Activated CD4-positive, alpha-beta T cell treated with anti-CD3 and anti-CD28 coated beads, Interleukin-2, Interleukin-6, amounts not matched to agents 100 ng/mL and 50 ng/mL, durations not matched to agents 16 hours and 8 hours (primary cell): ENCODE results near the gene CRYBG3.

ENCODE experiments used
- DNase-seq: peaks from one replicate; pipeline ENCODE4 v3.0.0-alpha.2; 2020

CRYBG3 gene

DNA sequence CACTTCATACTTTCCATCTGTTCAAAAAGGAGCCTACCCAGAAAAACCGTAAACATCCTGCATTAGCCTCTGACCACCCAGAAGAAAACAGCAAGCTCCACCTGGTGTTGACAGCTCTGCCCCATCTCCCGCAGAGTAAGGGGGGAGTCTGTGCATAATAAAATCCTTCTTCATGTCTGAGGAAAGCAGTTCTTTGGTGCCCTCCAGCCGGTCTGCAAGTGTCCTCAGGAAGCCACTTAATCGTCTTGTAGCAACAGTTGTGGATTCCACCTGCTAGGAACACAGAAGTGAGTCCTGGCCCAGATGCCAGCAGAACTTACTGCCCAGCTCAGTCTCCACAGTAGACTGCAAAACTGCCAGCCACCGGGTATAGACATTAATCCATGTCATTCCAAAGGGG is 127.9 kb downstream of the CRYBG3 start:
- DNase-seq: no peak

DNA sequence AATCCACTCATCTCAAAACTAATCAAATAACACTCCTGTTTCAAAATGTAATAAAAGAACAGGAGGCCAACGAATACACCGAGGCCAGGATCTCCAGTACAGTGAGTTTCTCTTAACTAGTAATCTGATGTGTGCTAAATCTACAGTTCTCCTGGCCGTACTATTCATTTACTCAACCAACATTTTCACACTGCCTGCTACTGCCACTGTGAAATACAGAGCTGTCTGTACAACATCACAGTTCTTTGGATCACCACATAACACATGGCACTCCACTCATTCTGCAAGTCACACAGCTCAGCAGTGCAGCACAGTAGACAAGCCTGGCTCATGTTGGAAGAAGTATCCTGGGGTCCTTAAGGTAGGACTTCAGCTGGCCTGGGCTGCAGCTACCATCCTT is 128.5 kb downstream of the CRYBG3 start:
- peak; percentile 31 for DNase-seq

DNA sequence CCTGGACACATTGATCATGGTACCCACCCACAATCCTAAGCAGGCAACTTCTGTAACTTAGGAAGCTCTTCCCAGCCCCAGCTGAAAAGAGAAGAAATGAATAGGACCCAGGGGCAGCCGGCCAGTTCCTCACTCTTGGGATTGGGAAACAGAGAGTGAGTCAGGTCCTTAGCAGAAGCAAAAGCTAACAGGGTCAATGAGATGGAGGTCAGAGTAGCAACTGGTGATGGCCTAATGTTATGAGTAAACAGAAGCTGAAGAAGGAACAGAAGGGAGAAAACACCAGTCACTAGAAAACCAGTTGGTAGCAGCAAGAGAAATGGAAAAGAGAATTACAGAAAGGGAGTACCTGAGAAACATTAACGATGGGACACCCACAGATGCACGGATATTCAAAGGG is 130.5 kb downstream of the CRYBG3 start:
- DNase-seq: no peak

- DNase-seq: no peak
Observed at GRCh38 chr3:97952872-97953271, 131.1 kb downstream of the CRYBG3 start.

- DNase-seq: no peak
Observed at GRCh38 chr3:97954228-97954827, 132.5 kb downstream of the CRYBG3 start.

DNA sequence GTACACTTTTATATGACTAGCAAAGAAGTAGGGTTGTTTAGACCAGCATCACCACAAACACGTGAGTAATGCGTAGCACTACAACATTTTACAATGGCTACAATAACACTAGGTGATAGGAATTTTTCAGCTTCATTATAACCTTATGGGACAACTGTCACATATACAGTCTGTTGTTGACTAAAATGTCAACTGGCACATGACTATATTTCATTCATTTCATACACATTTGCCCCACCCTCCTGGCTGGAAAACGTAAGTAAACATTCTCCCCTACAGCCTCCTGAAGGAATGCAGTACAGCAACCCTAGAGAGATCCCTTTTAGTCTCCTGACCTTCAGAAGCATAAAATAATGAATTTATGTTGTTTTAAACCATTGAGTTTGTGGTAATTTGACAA is 134.2 kb downstream of the CRYBG3 start:
- DNase-seq: no peak

DNA sequence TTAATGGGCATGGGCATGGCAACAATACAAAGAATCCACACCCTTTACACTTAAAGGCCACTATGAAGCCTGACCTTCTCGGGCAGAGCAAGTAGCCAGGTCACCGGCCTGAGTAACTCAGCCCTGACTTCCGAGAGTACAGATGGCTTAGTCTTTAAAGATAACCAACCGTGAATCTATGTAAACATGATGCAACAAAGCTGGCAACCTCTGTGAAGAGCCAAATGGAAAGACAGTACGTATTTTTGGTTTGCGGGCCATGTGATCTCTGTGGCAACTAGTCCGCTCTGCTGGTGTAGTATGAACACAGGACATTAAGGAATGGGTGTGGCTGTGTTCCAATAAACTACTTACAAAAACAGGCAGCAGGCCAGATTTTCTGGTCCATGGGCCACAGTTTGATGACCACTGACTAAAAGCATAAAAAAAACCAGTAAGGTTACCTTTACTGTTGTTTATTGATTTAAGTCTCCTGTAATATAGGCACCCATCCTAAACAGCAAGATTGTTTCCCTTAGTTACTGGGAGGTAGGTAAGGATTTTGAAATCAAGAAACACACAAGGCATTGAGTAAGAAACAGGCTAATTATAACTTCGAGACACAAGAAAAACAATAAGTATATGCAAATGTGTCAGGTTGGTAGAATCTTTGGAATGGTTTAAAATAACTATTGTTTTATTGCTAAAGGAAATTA is 136.0 kb downstream of the CRYBG3 start:
- DNase-seq: no peak

DNA sequence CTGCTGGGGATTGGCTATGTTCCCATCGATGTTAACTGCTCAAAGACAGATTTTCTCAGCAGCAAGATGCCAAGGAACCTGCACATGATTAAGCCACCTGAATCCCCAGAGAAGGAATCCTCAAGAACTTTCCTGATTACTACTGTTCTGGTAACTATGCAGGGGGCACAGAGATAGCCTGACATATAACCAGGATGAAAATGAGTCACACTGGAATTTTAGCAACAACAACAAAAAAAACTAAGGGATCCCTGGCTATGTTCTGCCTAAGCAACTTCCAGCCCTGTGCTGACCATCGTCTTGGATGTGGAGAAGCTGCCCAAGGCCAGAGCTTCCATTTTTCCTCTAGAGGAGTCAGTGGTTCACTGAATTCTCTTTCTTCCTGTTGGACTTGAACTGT is 136.6 kb downstream of the CRYBG3 start:
- no peak for DNase-seq

DNA sequence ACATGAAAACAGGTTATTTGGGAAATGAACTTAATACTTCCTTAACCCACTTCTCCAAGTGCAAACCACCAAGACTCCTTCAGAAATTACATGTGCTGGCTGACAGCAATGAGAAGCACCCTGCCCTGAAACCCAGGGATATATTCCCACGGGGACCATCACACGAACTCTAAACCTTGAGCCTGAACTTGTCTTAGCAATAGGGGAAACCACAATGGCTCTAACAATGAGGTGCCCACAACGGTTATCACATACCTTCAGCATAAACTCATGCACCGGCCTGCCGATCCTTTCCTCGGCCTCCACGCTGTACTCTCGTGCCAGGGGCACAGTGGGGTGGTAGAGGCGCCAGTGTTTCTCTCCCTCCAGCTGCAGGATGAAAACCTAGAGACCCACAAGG is 137.0 kb downstream of the CRYBG3 start:
- DNase-seq: no peak

DNA sequence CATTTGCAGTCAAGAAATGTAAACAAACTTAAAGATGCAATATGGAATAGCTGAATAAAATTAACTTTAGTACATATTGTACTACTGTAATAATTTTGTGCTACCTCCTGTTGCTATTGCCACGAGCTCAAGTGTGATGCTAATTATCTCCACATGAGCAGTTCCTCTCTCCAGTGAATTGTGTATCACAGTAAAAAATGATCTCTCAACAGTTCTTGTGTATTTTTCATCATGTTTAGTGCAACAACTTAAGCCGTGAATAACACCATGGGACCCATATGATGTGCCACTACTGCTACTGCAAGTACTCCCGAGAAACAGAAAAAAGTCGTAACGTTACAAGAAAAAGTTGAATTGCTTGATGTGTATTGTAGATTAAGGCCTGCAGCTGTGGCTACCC is 138.1 kb downstream of the CRYBG3 start:
- no peak for DNase-seq

DNA sequence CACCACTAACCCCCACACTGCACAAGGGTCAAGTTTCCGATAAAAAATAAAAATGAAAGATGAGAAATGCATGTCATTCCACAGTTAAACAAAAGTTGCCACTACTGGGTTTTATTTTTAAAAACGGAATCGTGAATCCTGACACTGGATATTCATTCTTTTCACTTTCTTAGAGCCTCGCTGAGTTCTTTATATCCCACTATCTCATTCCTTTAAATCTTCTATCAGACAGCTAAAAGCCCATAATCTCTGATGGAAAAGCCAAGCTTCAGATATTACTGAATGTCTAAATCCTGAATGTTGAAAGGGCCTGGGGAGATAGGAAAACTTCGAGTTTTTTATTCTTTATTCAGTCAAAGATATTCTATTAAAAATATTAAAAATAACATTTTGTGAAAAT is 138.7 kb downstream of the CRYBG3 start:
- no peak for DNase-seq

DNA sequence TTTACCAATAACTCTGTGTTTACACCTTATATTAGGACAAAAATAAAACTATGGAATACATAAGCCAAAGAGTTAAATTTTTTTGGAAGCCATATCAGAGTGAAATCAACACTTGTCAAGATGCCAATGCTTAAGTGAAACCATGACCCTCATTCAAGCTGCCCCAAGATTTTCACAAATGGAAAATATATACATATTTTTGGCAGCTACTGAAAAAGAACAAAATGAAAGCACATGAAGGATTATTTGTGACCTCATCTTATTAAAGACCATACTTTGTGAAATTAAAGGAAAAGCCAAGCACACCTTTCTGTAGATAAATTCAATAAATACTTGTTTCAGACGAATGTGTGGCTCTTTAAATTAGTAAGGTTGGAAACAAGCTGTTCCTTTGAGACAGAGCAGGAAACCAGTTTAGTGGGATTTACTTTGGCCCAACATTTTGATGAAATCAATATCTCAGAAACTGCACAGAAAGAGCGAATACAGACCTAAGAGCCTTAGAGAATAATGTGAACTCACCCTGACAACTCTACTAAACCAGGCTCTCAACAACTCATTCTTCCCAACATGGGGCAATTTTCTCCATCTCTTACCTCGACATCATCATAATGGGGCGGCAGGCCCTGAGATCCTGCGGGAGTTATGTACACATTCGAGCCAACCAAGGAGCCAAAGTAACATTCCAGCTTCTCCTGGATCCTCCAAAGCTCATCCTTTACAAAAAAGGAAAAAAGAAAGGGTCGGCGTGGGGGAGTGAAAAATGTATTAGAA is 139.4 kb downstream of the CRYBG3 start:
- DNase-seq: no peak

- no peak for DNase-seq
Observed at GRCh38 chr3:97967966-97968365, 146.2 kb downstream of the CRYBG3 start.

- DNase-seq: peak; percentile 49
Observed at GRCh38 chr3:97968376-97968775, 146.6 kb downstream of the CRYBG3 start.

DNA sequence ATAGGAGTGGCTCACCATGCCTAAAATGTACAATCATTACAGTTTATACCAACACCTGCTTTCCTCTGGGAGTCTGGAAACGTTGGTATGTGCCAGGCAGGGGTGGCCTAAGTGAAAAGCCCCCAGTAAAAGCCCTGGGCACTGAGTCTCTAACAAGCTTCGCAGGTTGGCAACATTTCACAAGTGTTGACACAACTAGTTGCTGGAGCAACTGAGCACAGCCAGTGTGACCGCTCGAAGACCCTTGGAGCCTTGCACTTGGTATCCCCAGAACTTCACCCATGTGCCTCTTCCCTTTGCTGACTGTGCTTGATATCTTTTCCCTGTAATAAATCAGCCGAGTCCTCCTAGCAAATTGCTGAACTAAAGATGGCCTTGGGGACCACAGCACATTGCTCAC is 147.7 kb downstream of the CRYBG3 start:
- no peak for DNase-seq

DNA sequence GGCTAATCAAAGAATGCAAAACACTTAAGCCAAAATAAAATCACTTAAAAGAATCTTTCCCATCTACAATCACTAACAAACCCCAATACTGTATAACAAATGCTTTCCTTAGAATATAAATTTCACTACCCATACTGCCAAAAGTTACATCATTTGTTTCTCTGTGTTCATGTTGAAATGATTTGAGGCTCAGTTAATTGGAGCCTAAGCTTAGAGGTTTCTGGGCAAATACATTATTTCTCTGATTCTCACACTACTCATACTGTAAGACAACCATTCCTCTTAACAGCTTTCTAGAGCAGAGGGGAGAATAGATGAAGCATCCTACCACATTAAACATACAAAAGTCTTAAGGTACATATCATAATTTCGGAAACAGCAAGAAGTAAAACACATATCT is 148.3 kb downstream of the CRYBG3 start:
- no peak for DNase-seq

- DNase-seq: no peak
Observed at GRCh38 chr3:97970956-97971620, 149.3 kb downstream of the CRYBG3 start.

DNA sequence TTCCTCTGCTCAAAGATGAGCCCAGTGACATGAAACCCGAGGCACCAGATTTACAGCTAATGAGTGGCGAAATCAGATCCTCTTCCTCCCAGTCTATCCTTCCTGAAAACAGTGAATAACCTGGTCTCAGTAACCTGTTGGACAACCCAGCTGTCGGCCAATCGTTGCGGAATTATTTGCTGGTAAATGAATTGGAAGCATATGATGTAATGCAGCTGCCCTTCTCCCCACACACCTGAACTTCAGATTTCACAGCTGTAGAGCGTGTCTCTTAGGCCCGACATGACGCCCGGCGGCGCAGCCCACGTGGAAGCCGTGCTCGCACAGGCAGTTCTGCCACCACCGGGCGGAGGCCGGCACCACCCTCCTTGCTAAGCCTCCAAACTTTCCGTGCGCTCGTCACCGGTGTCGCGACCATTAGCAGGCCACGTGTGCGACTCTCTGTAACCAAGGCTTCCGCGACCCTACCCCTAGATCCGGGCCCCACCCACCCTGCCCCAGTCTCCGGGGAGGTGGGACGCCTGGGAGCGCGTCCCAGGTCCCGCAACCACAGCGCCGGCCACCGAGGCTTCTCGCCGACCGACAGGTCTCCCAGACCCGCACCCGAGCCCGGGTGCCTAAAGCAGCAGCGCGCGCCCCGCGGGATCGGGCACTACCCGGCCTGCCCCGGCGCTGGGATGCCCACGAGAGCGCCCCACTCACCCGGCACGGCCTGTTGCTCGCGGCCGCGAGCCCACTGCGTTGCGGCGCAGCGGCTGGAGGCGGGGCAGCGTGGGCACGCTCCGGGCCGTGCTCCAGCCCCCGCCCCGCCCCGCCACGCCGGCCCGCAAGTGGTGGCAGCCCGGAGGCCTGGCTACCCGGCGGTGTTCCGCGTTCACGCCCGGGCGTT is 150.1 kb downstream of the CRYBG3 start, which contains the start of gene RIOX2:
Gene RIOX2, minus strand, starts transcription at position 753 of the 889 bp plus-strand sequence. CDS start 4,838 bp downstream, outside the sequence.
- peak; percentile 87 for DNase-seq

GRCh38 chr3:97972976-97973375 is 151.2 kb downstream of the CRYBG3 start:
- DNase-seq: no peak

- no peak for DNase-seq
Observed at GRCh38 chr3:97974996-97975395, 153.2 kb downstream of the CRYBG3 start.

DNA sequence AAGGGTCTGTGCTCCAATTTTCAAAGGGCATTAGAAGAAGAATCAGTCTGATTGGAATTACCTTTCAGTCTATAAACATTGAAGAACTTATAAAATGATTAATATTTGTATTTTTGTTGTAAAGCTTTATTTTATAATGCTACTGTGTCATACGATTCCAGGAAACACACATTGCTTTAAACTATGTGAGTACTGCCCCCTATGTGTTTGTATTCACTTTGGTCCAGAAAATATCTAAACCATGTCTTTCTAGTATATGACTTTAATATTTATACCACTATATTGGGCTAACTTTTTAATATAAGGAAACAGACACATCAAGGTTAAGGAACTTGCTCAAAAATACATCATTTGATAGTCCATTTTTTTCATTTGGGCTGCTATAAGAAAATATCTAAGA is 153.7 kb downstream of the CRYBG3 start:
- no peak for DNase-seq

DNA sequence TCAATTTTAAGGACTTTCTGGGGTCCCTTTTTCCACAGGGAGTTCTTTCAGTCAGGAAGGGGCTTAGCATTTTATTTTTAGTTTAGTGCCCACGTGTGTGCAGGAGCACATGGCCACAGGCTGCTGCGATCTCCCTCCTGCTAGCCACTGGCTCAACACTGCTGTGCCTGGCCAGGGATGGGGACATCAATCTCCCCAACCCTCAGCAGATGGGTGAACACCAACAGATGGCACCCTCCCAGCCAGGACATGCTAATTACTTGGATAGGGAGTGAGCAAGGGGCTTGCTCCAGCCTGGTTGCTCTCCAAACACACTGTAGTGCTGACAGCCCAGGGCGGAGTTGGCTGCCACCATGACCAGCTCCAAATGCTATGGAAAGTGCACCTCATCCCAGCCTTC is 157.8 kb downstream of the CRYBG3 start:
- DNase-seq: no peak
